Ishikawa (cell line): ENCODE results near the gene FGGY.

ENCODE experiments used
- CREB1 ChIP-seq: IDR thresholded peaks from 2 replicates; pipeline ENCODE4 v1.6.1; 2012; ENCODE audit warnings: low read depth
- EP300 ChIP-seq: IDR thresholded peaks from 2 replicates; pipeline ENCODE4 v1.6.1; 2012; ENCODE audit warnings: borderline replicate concordance
- FOXM1 ChIP-seq: IDR thresholded peaks from 2 replicates; pipeline ENCODE4 v1.6.1; 2012; ENCODE audit warnings: low read depth, borderline replicate concordance

DNA sequence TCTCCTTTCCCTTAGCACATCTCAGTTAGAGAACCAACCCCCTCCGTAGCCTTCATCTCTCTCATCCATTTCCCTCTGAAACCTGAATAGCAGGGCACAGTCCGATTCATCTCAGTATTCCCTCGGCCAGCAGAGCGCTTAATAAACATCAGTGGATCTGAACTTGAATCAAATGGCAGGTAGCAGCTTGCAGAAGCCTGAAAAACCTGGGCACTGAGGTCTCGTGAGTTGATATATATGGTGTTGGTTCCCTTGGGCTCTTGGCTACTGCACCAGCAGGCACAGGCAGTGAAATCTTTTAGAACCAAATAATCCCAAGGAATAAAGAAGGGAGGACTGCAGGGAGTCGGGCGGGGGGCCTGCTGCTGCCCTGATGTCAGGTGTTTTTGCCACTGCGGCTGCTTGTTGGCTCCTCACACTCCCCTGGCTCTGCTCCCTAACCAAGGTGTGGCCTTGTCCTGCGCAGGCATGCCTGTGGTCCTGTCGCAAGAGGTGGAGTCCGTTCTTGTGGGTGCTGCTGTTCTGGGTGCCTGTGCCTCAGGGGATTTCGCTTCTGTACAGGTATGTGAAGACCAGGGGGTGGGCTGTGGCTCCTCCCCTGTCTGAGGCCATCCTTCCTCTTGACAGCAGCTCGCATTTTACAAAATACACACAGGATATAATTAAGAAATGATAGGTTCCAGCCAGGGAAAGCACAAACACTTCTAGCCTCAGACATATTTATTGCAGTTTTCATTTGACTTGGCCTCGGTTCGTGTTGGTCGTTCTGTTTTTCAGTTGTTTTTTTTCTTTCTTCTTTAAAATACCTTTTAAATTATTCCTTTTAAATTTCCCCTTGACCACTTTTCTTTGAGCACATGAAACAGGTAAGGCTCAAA, 376.9 kb downstream of the FGGY start:
- TF ChIP-seq CREB1, result no peak
- TF ChIP-seq FOXM1, result no peak
- no peak for TF ChIP-seq EP300
